Panc1 (cell line): ENCODE data around the gene MYADM. TPM values are rescaled to one million over a fixed set of nuclear protein-coding genes. Genes with fewer than 3 reads are reported as not detected.
A peak's percentile ranks its signal among the peaks of the same experiment; 100 is the strongest.

Source experiments
- ATAC-seq: fragments of 200-7000 bp; cut with Tn5 transposase; 2 replicates; pipeline ENCODE4 v1.9.1; 2020; ENCODE audit warnings: mild to moderate bottlenecking, moderate library complexity
- BruUV-seq: library from RNA; stranded (reverse); fragments of 400-500 nt; replicated peaks from 2 replicates; lab custom pipeline; 2021; lab: Mats Ljungman, UMichigan
- CTCF ChIA-PET: fragments of 300-600 bp; sonication (Branson Sonifier 250); formaldehyde crosslinking; loops from one replicate; lab custom pipeline; 2022; ENCODE audit warnings: antibody characterized with exemption; lab: Charles Lee
- POLR2A ChIA-PET: fragments of 300-600 bp; sonication (Branson Sonifier 250); formaldehyde crosslinking; loops from one replicate; lab custom pipeline; 2022; ENCODE audit warnings: antibody characterized with exemption; lab: Charles Lee
- DNase-seq: peaks from one replicate; pipeline ENCODE4 v3.0.0-alpha.2; 2010; ENCODE audit warnings: low read depth, low spot score
- H3K27ac ChIP-seq: 2 replicates; pipeline ENCODE4 v1.5.1; 2011; ENCODE audit warnings: mild to moderate bottlenecking, low read length, inconsistent platforms
- H3K27me3 ChIP-seq: fragments of 200-500 bp; sonication (Bioruptor generic); 2 replicates; pipeline ENCODE4 v1.6.0; 2014; ENCODE audit warnings: low read length, inconsistent platforms; ENCODE audit not compliant: control insufficient read depth, insufficient read depth
- H3K36me3 ChIP-seq: fragments of 200-500 bp; sonication (Bioruptor generic); 2 replicates; pipeline ENCODE4 v1.5.1; 2014; ENCODE audit warnings: inconsistent platforms, mild to moderate bottlenecking, low read length, moderate library complexity; ENCODE audit not compliant: control insufficient read depth, insufficient read depth
- H3K4me1 ChIP-seq: 2 replicates; pipeline ENCODE4 v1.5.1; 2011; ENCODE audit warnings: inconsistent platforms, mild to moderate bottlenecking, low read length, moderate library complexity; ENCODE audit not compliant: control insufficient read depth, insufficient read depth
- H3K4me3 ChIP-seq, 2 experiments: 2 replicates each; pipeline ENCODE4 v1.5.1; 2011 to 2012; ENCODE audit warnings: low read depth in 2 of 2, low read length in 2 of 2, mild to moderate bottlenecking in 2 of 2, inconsistent platforms in 1 of 2, moderate library complexity in 1 of 2
- H3K9me3 ChIP-seq: fragments of 200-500 bp; sonication (Bioruptor generic); 2 replicates; pipeline ENCODE4 v1.5.1; 2014; ENCODE audit warnings: low read depth, mild to moderate bottlenecking, inconsistent platforms, low read length, moderate library complexity; ENCODE audit not compliant: control insufficient read depth, insufficient read depth
- POLR2AphosphoS5 ChIP-seq: IDR thresholded peaks from 2 replicates; pipeline ENCODE4 v1.6.1; 2012; ENCODE audit warnings: mild to moderate bottlenecking, low read depth, low read length, moderate library complexity
- REST ChIP-seq, 2 experiments: IDR thresholded peaks; 2 replicates each; pipeline ENCODE4 v1.6.1; 2011 to 2012; ENCODE audit warnings: low read depth in 2 of 2, control low read depth in 1 of 2, low read length in 1 of 2, mild to moderate bottlenecking in 1 of 2, moderate library complexity in 1 of 2; ENCODE audit not compliant: insufficient read depth in 1 of 2
- SIN3A ChIP-seq: IDR thresholded peaks from 2 replicates; pipeline ENCODE4 v1.6.1; 2012; ENCODE audit warnings: low read depth, mild to moderate bottlenecking, low read length, moderate library complexity, borderline replicate concordance; ENCODE audit not compliant: insufficient read depth
- TCF7L2 ChIP-seq: IDR thresholded peaks from 2 replicates; pipeline ENCODE4 v1.6.1; 2011; ENCODE audit warnings: mild to moderate bottlenecking, low read depth, low read length, inconsistent platforms
- in situ Hi-C: cut with HindIII; loops from 2 replicates; pipeline ENCODE4 v1.10.0; 2016; ENCODE audit warnings: low sequenced_read_pairs, low pct_unique_long_range_greater_than_20kb
- intact Hi-C: fragments of 100-400 bp; cut with micrococcal nuclease; formaldehyde crosslinking; loops from one replicate; pipeline ENCODE4 v1.10.0; 2022; ENCODE audit not compliant: unreplicated experiment
- total RNA-seq: library from RNA; stranded (reverse); gene quantifications from one replicate; pipeline ENCODE4 v1.2.1, GENCODE V29; 2021; ENCODE audit not compliant: unreplicated experiment
- TF ChIP-seq, protein P1 (sequence below): fragments of 450-650 bp; IDR thresholded peaks from 2 replicates; pipeline ENCODE4 v1.5.1; 2017; ENCODE audit warnings: mild to moderate bottlenecking

MYADM gene
- total RNA-seq, 1 experiment from 2014 or later, result 469 TPM

- DNase-seq (no peak), ATAC-seq (no peak)
- peaks cover 20% of the 10 kb centered on the region for H3K4me1 ChIP-seq
- ChIA-PET CTCF (no interaction called here), POLR2A (no interaction called here)
- H3K36me3 ChIP-seq, result no peaks in the 10 kb centered on the region
- BruUV-seq, result no TSS peak
- TF ChIP-seq, protein P1, sequence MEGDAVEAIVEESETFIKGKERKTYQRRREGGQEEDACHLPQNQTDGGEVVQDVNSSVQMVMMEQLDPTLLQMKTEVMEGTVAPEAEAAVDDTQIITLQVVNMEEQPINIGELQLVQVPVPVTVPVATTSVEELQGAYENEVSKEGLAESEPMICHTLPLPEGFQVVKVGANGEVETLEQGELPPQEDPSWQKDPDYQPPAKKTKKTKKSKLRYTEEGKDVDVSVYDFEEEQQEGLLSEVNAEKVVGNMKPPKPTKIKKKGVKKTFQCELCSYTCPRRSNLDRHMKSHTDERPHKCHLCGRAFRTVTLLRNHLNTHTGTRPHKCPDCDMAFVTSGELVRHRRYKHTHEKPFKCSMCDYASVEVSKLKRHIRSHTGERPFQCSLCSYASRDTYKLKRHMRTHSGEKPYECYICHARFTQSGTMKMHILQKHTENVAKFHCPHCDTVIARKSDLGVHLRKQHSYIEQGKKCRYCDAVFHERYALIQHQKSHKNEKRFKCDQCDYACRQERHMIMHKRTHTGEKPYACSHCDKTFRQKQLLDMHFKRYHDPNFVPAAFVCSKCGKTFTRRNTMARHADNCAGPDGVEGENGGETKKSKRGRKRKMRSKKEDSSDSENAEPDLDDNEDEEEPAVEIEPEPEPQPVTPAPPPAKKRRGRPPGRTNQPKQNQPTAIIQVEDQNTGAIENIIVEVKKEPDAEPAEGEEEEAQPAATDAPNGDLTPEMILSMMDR, result no peak
- TF ChIP-seq TCF7L2, result no peak
- no peak for TF ChIP-seq REST (IDR thresholded peaks at IDR 0.05; ENCODE audit: insufficient read depth in 1 of 2, low read depth in 2 of 2, low read length in 1 of 2)
- no peak for TF ChIP-seq POLR2AphosphoS5
- no peak for TF ChIP-seq SIN3A
- in situ Hi-C loops (loop anchor here (10.0 kb wide), 1 partner anchor 60 kb away; the partner anchor contains the start of gene CACNG7), intact Hi-C loops (loop anchor here (10.0 kb wide), 1 partner anchor 140 kb away; no protein-coding TSS in a partner anchor)
- H3K4me3 ChIP-seq, result no peak overlapping the region
- no peaks in the 10 kb centered on the region for H3K27me3 ChIP-seq
- no peak overlapping the region for H3K27ac ChIP-seq
- no peaks in the 10 kb centered on the region for H3K9me3 ChIP-seq
Observed at GRCh38 chr19:53844849-53845246, 22.8 kb upstream of the MYADM start.

DNA sequence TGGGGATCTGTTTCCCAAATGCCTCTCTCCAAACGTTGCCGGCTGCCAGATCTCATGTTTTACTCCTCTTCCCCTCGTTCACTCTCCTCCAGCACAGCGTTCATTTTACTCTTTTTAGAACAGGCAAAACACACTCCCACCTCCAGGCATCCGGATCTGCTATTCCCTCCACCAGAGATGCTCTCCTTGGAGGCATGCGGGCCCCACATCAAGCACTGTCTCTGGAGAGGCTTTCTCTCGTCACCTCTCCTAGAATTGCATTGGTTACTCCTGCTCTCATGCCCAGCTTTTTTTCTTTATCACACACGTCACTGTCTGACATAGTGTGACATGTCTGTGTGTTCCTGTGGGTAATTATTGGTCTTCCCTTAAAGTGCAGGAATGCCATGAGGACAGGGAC lies 20.1 kb upstream of the MYADM start:
- no peak for ATAC-seq
- Histone ChIP-seq H3K4me1 (peaks cover 10% of the 10 kb centered on the region), H3K4me3 (no peak overlapping the region), H3K27me3 (no peaks in the 10 kb centered on the region), H3K27ac (peak overlapping the region; percentile 8; the same call in 1 of the 2 replicates), H3K36me3 (no peaks in the 10 kb centered on the region), H3K9me3 (no peaks in the 10 kb centered on the region)
- ChIA-PET POLR2A (no interaction called here), CTCF (no interaction called here)
- intact Hi-C loops (loop anchor here (10.0 kb wide), 1 partner anchor 137 kb away; no protein-coding TSS in a partner anchor), in situ Hi-C loops (loop anchor here (10.0 kb wide), 1 partner anchor 57 kb away; the partner anchor contains the start of gene CACNG7)
- TF ChIP-seq, protein P1, result no peak
- TF ChIP-seq REST (IDR thresholded peaks at IDR 0.05; ENCODE audit: insufficient read depth in 1 of 2, low read depth in 2 of 2, low read length in 1 of 2) (no peak), TCF7L2 (no peak), POLR2AphosphoS5 (no peak), SIN3A (no peak)
- no peak for DNase-seq
- BruUV-seq, result no TSS peak
